HEK293 (cell line): ENCODE results near the gene TAL1.

Source experiments
- HOXD13 ChIP-seq: sonication (generic); formaldehyde crosslinking; IDR thresholded peaks from 2 replicates; pipeline ENCODE4 v1.8.0; 2022; ENCODE audit warnings: missing genetic modification reagents, borderline replicate concordance
- ZNF274 ChIP-seq, 2 experiments: fragments of 200-500 bp in 1 of 2; fragments of 450-650 bp in 1 of 2; sonication (Bioruptor generic) in 1 of 2; formaldehyde crosslinking in 1 of 2; IDR thresholded peaks; 2 replicates each; pipeline versions ENCODE4 v1.5.1 to v1.6.1; 2014 to 2016; ENCODE audit warnings: borderline replicate concordance in 1 of 2, inconsistent platforms in 1 of 2, low read length in 1 of 2, missing biosample characterization in 1 of 2, missing genetic modification characterization in 1 of 2
- ZNF707 ChIP-seq: fragments of 450-650 bp; formaldehyde crosslinking; IDR thresholded peaks from 2 replicates; pipeline ENCODE4 v1.5.1; 2016; ENCODE audit warnings: missing biosample characterization, missing genetic modification characterization
- ZSCAN5A ChIP-seq: fragments of 450-650 bp; formaldehyde crosslinking; IDR thresholded peaks from 2 replicates; pipeline ENCODE4 v1.5.1; 2016; ENCODE audit warnings: missing biosample characterization, missing genetic modification characterization

GRCh38 chr1:47238935-47239592 is 7.0 kb upstream of the TAL1 start:
- TF ChIP-seq ZNF274 (IDR thresholded peaks at IDR 0.05; ENCODE audit: low read length) (no peak), ZNF274 (tag by site-specific recombination; IDR thresholded peaks at IDR 0.05; ENCODE audit: borderline replicate concordance) (no peak), HOXD13 (CRISPR knock-in tag) (no peak), ZSCAN5A (tag by site-specific recombination) (no peak), ZNF707 (tag by site-specific recombination) (no peak)
